Measurements from ENCODE around the gene FGF14.

FGF14 gene

GRCh38 chr13:101798437-101798836 lies 603.4 kb downstream of the FGF14 start:
- Histone ChIP-seq H3K4me1 (ENCODE audit: control extremely low read depth in 1 of 4, control insufficient read depth in 4 of 4, insufficient read depth in 4 of 4, low read length in 3 of 4) (no peaks in the 10 kb centered on the region), H3K9me3 (ENCODE audit: control extremely low read depth in 1 of 5, control insufficient read depth in 4 of 5, insufficient read depth in 2 of 5, low read depth in 1 of 5, low read length in 4 of 5) (no peaks in the 10 kb centered on the region), H3K4me3 (ENCODE audit: control insufficient read depth in 1 of 7, extremely low read depth in 1 of 7, insufficient read depth in 4 of 7, low read depth in 2 of 7, low read length in 6 of 7) (no peak overlapping the region), H3K27me3 (replicated peaks in 2 of 5; ENCODE audit: control insufficient read depth in 4 of 5, insufficient read depth in 5 of 5, low read length in 4 of 5) (no peaks in the 10 kb centered on the region), H3K27ac (ENCODE audit: insufficient read depth in 1 of 2, low read depth in 1 of 2, low read length in 2 of 2, poor library complexity in 1 of 2, severe bottlenecking in 2 of 2) (no peak overlapping the region), H3K36me3 (ENCODE audit: control insufficient read depth in 4 of 4, insufficient read depth in 4 of 4, low read length in 3 of 4) (no peaks in the 10 kb centered on the region)
- DNase-seq = no peak
- ChIA-PET CTCF (no interaction called here), POLR2A (no interaction called here)
- 100% methylated on average over 1 of the region's 1 CpG for WGBS (ENCODE audit: insufficient coverage)

DNA sequence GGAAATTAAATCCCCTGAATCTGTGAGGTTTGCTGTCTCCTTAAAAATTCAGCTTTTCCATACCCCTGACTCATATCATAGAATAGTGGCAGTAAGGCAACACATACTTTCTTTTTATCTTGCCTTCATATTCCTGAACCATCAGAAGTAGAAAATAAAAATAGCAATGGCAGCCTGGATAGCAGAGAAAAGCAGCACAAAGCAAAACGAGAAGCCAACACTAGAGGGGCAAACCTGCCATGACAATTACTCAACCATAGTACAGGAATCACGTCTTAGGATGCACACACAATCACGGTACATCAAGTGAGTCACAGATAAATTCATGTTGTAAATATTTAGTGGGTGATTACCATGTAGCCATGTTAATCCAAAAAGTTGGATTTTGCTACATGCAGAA lies 606.4 kb downstream of the FGF14 start:
- no CpG with 5 or more reads among the region's 3 CpGs for WGBS (ENCODE audit: insufficient coverage)
- no peaks in the 10 kb centered on the region for H3K4me1 ChIP-seq (ENCODE audit: control extremely low read depth in 1 of 4, control insufficient read depth in 4 of 4, insufficient read depth in 4 of 4, low read length in 3 of 4)
- no peaks in the 10 kb centered on the region for H3K27me3 ChIP-seq (replicated peaks in 2 of 5; ENCODE audit: control insufficient read depth in 4 of 5, insufficient read depth in 5 of 5, low read length in 4 of 5)
- H3K4me3 ChIP-seq (ENCODE audit: control insufficient read depth in 1 of 7, extremely low read depth in 1 of 7, insufficient read depth in 4 of 7, low read depth in 2 of 7, low read length in 6 of 7) = no peak overlapping the region
- H3K9me3 ChIP-seq (ENCODE audit: control extremely low read depth in 1 of 5, control insufficient read depth in 4 of 5, insufficient read depth in 2 of 5, low read depth in 1 of 5, low read length in 4 of 5) = no peaks in the 10 kb centered on the region
- no peaks in the 10 kb centered on the region for H3K36me3 ChIP-seq (ENCODE audit: control insufficient read depth in 4 of 4, insufficient read depth in 4 of 4, low read length in 3 of 4)
- no peak overlapping the region for H3K27ac ChIP-seq (ENCODE audit: insufficient read depth in 1 of 2, low read depth in 1 of 2, low read length in 2 of 2, poor library complexity in 1 of 2, severe bottlenecking in 2 of 2)
- POLR2A ChIA-PET = no interaction called here
- CTCF ChIA-PET = no interaction called here
- no peak for DNase-seq

GRCh38 chr13:101795025-101795424 lies 606.8 kb downstream of the FGF14 start:
- no peak overlapping the region for H3K4me3 ChIP-seq (ENCODE audit: control insufficient read depth in 1 of 7, extremely low read depth in 1 of 7, insufficient read depth in 4 of 7, low read depth in 2 of 7, low read length in 6 of 7)
- H3K27me3 ChIP-seq (replicated peaks in 2 of 5; ENCODE audit: control insufficient read depth in 4 of 5, insufficient read depth in 5 of 5, low read length in 4 of 5) = no peaks in the 10 kb centered on the region
- DNase-seq = no peak
- ChIA-PET CTCF (no interaction called here), POLR2A (no interaction called here)
- no CpG with 5 or more reads among the region's 1 CpG for WGBS (ENCODE audit: insufficient coverage)
- H3K36me3 ChIP-seq (ENCODE audit: control insufficient read depth in 4 of 4, insufficient read depth in 4 of 4, low read length in 3 of 4) = no peaks in the 10 kb centered on the region
- no peaks in the 10 kb centered on the region for H3K9me3 ChIP-seq (ENCODE audit: control extremely low read depth in 1 of 5, control insufficient read depth in 4 of 5, insufficient read depth in 2 of 5, low read depth in 1 of 5, low read length in 4 of 5)
- H3K27ac ChIP-seq (ENCODE audit: insufficient read depth in 1 of 2, low read depth in 1 of 2, low read length in 2 of 2, poor library complexity in 1 of 2, severe bottlenecking in 2 of 2) = no peak overlapping the region
- H3K4me1 ChIP-seq (ENCODE audit: control extremely low read depth in 1 of 4, control insufficient read depth in 4 of 4, insufficient read depth in 4 of 4, low read length in 3 of 4) = no peaks in the 10 kb centered on the region

- Histone ChIP-seq H3K27me3 (replicated peaks in 2 of 5; ENCODE audit: control insufficient read depth in 4 of 5, insufficient read depth in 5 of 5, low read length in 4 of 5) (peaks cover 0 to 3% (median 0%) of the 10 kb centered on the region in 5 experiments), H3K36me3 (ENCODE audit: control insufficient read depth in 4 of 4, insufficient read depth in 4 of 4, low read length in 3 of 4) (no peaks in the 10 kb centered on the region), H3K4me1 (ENCODE audit: control extremely low read depth in 1 of 4, control insufficient read depth in 4 of 4, insufficient read depth in 4 of 4, low read length in 3 of 4) (no peaks in the 10 kb centered on the region), H3K9me3 (ENCODE audit: control extremely low read depth in 1 of 5, control insufficient read depth in 4 of 5, insufficient read depth in 2 of 5, low read depth in 1 of 5, low read length in 4 of 5) (no peaks in the 10 kb centered on the region), H3K27ac (ENCODE audit: insufficient read depth in 1 of 2, low read depth in 1 of 2, low read length in 2 of 2, poor library complexity in 1 of 2, severe bottlenecking in 2 of 2) (no peak overlapping the region), H3K4me3 (ENCODE audit: control insufficient read depth in 1 of 7, extremely low read depth in 1 of 7, insufficient read depth in 4 of 7, low read depth in 2 of 7, low read length in 6 of 7) (no peak overlapping the region)
- WGBS (ENCODE audit: insufficient coverage) = no CpG with 5 or more reads among the region's 1 CpG
- DNase-seq = no peak
- POLR2A ChIA-PET = no interaction called here
- CTCF ChIA-PET = no interaction called here
These were observed 609.7 kb downstream of the FGF14 start for GRCh38 chr13:101792189-101792588.

DNA sequence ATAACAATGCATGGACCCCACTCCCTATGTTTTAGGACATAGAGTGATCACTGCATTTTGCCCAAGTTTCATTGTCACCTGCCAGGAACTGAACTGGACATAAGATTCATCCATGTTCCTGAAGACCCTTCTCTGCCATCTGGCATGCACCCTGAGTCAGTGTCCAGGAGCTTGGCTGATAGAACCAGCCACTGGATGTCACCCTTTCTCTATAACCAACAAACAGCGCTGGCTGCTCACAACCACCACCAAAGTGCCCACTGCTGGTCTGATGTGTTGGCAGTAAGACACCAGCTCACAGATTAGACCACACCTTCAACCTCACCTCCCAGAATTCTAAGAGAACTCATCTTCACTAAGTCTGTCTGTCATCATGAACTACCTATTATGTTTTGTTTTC lies 616.0 kb downstream of the FGF14 start:
- ChIA-PET CTCF (no interaction called here), POLR2A (no interaction called here)
- Histone ChIP-seq H3K36me3 (ENCODE audit: control insufficient read depth in 4 of 4, insufficient read depth in 4 of 4, low read length in 3 of 4) (no peaks in the 10 kb centered on the region), H3K27ac (ENCODE audit: insufficient read depth in 1 of 2, low read depth in 1 of 2, low read length in 2 of 2, poor library complexity in 1 of 2, severe bottlenecking in 2 of 2) (no peak overlapping the region), H3K9me3 (ENCODE audit: control extremely low read depth in 1 of 5, control insufficient read depth in 4 of 5, insufficient read depth in 2 of 5, low read depth in 1 of 5, low read length in 4 of 5) (no peaks in the 10 kb centered on the region), H3K4me1 (ENCODE audit: control extremely low read depth in 1 of 4, control insufficient read depth in 4 of 4, insufficient read depth in 4 of 4, low read length in 3 of 4) (no peaks in the 10 kb centered on the region), H3K4me3 (ENCODE audit: control insufficient read depth in 1 of 7, extremely low read depth in 1 of 7, insufficient read depth in 4 of 7, low read depth in 2 of 7, low read length in 6 of 7) (no peak overlapping the region), H3K27me3 (replicated peaks in 2 of 5; ENCODE audit: control insufficient read depth in 4 of 5, insufficient read depth in 5 of 5, low read length in 4 of 5) (peaks cover 0 to 5% (median 0%) of the 10 kb centered on the region in 5 experiments)
- 50% methylated on average over 1 of the region's 1 CpG for WGBS (ENCODE audit: insufficient coverage)
- no peak for DNase-seq

DNA sequence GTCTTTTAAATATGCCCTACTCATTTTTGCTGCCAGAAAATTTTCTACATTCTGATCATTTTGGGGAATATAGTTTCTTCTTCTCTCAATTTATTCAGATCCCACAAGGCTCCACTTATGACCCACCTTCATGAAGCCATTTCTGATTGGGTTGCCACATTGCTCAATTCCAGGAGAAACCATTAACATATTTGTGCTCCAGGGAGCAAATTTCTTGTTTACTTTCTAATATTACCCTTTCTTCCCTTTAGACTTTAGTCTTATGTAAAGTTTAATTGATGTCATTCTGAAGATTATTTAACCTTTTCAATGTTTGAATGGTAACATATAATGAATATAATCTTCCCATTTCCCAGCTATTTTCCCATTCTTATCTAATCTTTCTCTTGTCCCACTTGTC lies 617.5 kb downstream of the FGF14 start:
- no peaks in the 10 kb centered on the region for H3K4me1 ChIP-seq (ENCODE audit: control extremely low read depth in 1 of 4, control insufficient read depth in 4 of 4, insufficient read depth in 4 of 4, low read length in 3 of 4)
- POLR2A ChIA-PET = no interaction called here
- CTCF ChIA-PET = no interaction called here
- peaks cover 0 to 5% (median 0%) of the 10 kb centered on the region in 5 experiments for H3K27me3 ChIP-seq (replicated peaks in 2 of 5; ENCODE audit: control insufficient read depth in 4 of 5, insufficient read depth in 5 of 5, low read length in 4 of 5)
- no peak for DNase-seq
- no peak overlapping the region for H3K27ac ChIP-seq (ENCODE audit: insufficient read depth in 1 of 2, low read depth in 1 of 2, low read length in 2 of 2, poor library complexity in 1 of 2, severe bottlenecking in 2 of 2)
- no peaks in the 10 kb centered on the region for H3K9me3 ChIP-seq (ENCODE audit: control extremely low read depth in 1 of 5, control insufficient read depth in 4 of 5, insufficient read depth in 2 of 5, low read depth in 1 of 5, low read length in 4 of 5)
- no peaks in the 10 kb centered on the region for H3K36me3 ChIP-seq (ENCODE audit: control insufficient read depth in 4 of 4, insufficient read depth in 4 of 4, low read length in 3 of 4)
- H3K4me3 ChIP-seq (ENCODE audit: control insufficient read depth in 1 of 7, extremely low read depth in 1 of 7, insufficient read depth in 4 of 7, low read depth in 2 of 7, low read length in 6 of 7) = no peak overlapping the region

DNA sequence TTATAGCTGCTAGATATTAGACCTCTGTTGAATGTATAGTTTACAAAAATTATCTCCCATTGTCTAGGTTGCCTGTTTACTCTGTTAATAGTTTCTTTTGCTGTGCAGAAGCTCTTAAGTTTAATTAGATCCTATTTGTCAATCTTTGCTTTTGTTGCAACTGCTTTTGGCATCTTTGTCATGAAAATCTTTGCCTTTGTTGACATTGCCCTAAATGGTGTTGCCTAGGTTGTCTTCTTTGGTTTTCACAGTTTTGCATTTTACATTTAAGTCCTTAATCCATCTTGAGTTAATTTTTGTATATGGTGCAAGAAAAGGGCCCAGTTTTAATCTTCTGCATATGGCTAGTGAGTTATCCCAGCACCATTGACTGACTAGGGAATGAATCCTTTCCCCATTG lies 618.3 kb downstream of the FGF14 start:
- peaks cover 0 to 5% (median 0%) of the 10 kb centered on the region in 5 experiments for H3K27me3 ChIP-seq (replicated peaks in 2 of 5; ENCODE audit: control insufficient read depth in 4 of 5, insufficient read depth in 5 of 5, low read length in 4 of 5)
- no peak overlapping the region for H3K4me3 ChIP-seq (ENCODE audit: control insufficient read depth in 1 of 7, extremely low read depth in 1 of 7, insufficient read depth in 4 of 7, low read depth in 2 of 7, low read length in 6 of 7)
- CTCF ChIA-PET = no interaction called here
- H3K4me1 ChIP-seq (ENCODE audit: control extremely low read depth in 1 of 4, control insufficient read depth in 4 of 4, insufficient read depth in 4 of 4, low read length in 3 of 4) = no peaks in the 10 kb centered on the region
- no peaks in the 10 kb centered on the region for H3K9me3 ChIP-seq (ENCODE audit: control extremely low read depth in 1 of 5, control insufficient read depth in 4 of 5, insufficient read depth in 2 of 5, low read depth in 1 of 5, low read length in 4 of 5)
- DNase-seq = no peak
- POLR2A ChIA-PET = no interaction called here
- no peak overlapping the region for H3K27ac ChIP-seq (ENCODE audit: insufficient read depth in 1 of 2, low read depth in 1 of 2, low read length in 2 of 2, poor library complexity in 1 of 2, severe bottlenecking in 2 of 2)
- no peaks in the 10 kb centered on the region for H3K36me3 ChIP-seq (ENCODE audit: control insufficient read depth in 4 of 4, insufficient read depth in 4 of 4, low read length in 3 of 4)

DNA sequence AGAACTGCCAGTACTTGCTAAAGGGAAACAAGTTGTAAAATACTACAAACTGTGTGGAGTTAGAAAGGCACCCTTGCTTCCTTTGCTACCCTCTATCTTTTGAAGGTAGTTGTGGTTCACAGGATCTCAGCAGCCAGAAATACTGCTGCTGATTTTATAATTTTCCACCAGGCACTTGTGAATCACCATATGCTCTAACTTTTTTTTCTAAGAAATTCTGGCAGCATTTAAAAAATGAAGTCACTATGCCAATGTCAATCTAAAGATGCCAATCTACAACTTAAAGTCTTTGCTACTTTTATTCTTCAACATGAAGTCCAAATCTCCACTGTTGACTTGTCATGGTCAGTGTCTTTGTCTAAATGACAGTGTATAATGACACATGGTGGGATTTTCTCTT lies 621.6 kb downstream of the FGF14 start:
- Histone ChIP-seq H3K27me3 (replicated peaks in 2 of 5; ENCODE audit: control insufficient read depth in 4 of 5, insufficient read depth in 5 of 5, low read length in 4 of 5) (no peaks in the 10 kb centered on the region), H3K4me1 (ENCODE audit: control extremely low read depth in 1 of 4, control insufficient read depth in 4 of 4, insufficient read depth in 4 of 4, low read length in 3 of 4) (no peaks in the 10 kb centered on the region), H3K36me3 (ENCODE audit: control insufficient read depth in 4 of 4, insufficient read depth in 4 of 4, low read length in 3 of 4) (no peaks in the 10 kb centered on the region), H3K4me3 (ENCODE audit: control insufficient read depth in 1 of 7, extremely low read depth in 1 of 7, insufficient read depth in 4 of 7, low read depth in 2 of 7, low read length in 6 of 7) (no peak overlapping the region), H3K27ac (ENCODE audit: insufficient read depth in 1 of 2, low read depth in 1 of 2, low read length in 2 of 2, poor library complexity in 1 of 2, severe bottlenecking in 2 of 2) (no peak overlapping the region), H3K9me3 (ENCODE audit: control extremely low read depth in 1 of 5, control insufficient read depth in 4 of 5, insufficient read depth in 2 of 5, low read depth in 1 of 5, low read length in 4 of 5) (no peaks in the 10 kb centered on the region)
- POLR2A ChIA-PET = no interaction called here
- CTCF ChIA-PET = no interaction called here
- DNase-seq = no peak
